GM18858 (cell line): ENCODE data around the gene EYS.
"Not testable (repeated sequence)": the region's sequence is repeated elsewhere in the genome, so short reads cannot be mapped to it uniquely, and the experiment has no call there.

Experiments
- ATAC-seq: cut with Tn5 transposase; IDR thresholded peaks from one replicate; pipeline ENCODE4 v1.9.1; 2021; ENCODE audit not compliant: unreplicated experiment

EYS gene

GRCh38 chr6:63783096-63783495, 1923.9 kb downstream of the EYS start:
- no peak for ATAC-seq

- no peak for ATAC-seq
Measured at GRCh38 chr6:63774961-63775360, 1932.1 kb downstream of the EYS start.

GRCh38 chr6:63773200-63773599, 1933.8 kb downstream of the EYS start:
- no peak for ATAC-seq

GRCh38 chr6:63765828-63766227, 1941.2 kb downstream of the EYS start:
- ATAC-seq = no peak

GRCh38 chr6:63764318-63764916, 1942.6 kb downstream of the EYS start:
- peak; percentile 48 for ATAC-seq

- ATAC-seq = no peak
Measured at GRCh38 chr6:63760199-63760598, 1946.8 kb downstream of the EYS start.

GRCh38 chr6:63759605-63760105, 1947.4 kb downstream of the EYS start:
- no peak for ATAC-seq

- ATAC-seq = no peak
Measured at GRCh38 chr6:63757826-63758225, 1949.2 kb downstream of the EYS start.

GRCh38 chr6:63757275-63757674, 1949.8 kb downstream of the EYS start:
- ATAC-seq = not testable (repeated sequence)

GRCh38 chr6:63750400-63750799, 1956.6 kb downstream of the EYS start:
- no peak for ATAC-seq

- ATAC-seq = no peak
Measured at GRCh38 chr6:63745784-63746183, 1961.2 kb downstream of the EYS start.

- ATAC-seq = no peak
Measured at GRCh38 chr6:63744810-63745209, 1962.2 kb downstream of the EYS start.

- no peak for ATAC-seq
Measured at GRCh38 chr6:63743691-63744090, 1963.3 kb downstream of the EYS start.

GRCh38 chr6:63742060-63742459, 1965.0 kb downstream of the EYS start:
- ATAC-seq = no peak

- no peak for ATAC-seq
Measured at GRCh38 chr6:63740709-63741108, 1966.3 kb downstream of the EYS start.

- ATAC-seq = no peak
Measured at GRCh38 chr6:63739094-63739687, 1967.8 kb downstream of the EYS start.

GRCh38 chr6:63738190-63738589, 1968.8 kb downstream of the EYS start:
- ATAC-seq = not testable (repeated sequence)

- no peak for ATAC-seq
Measured at GRCh38 chr6:63734923-63735322, 1972.1 kb downstream of the EYS start.

GRCh38 chr6:63732336-63732735, 1974.7 kb downstream of the EYS start:
- no peak for ATAC-seq

GRCh38 chr6:63731930-63732329, 1975.1 kb downstream of the EYS start:
- ATAC-seq = no peak

- ATAC-seq = no peak
Measured at GRCh38 chr6:63730311-63730710, 1976.7 kb downstream of the EYS start.

GRCh38 chr6:63724721-63725120, 1982.3 kb downstream of the EYS start:
- no peak for ATAC-seq

- no peak for ATAC-seq
Measured at GRCh38 chr6:63721181-63721580, 1985.8 kb downstream of the EYS start.
